Measurements from ENCODE around the gene PWWP2A.

Gene PWWP2A

GRCh38 chr5:160134332-160134731, 15.1 kb upstream of the PWWP2A start:
- no peak for DNase-seq

- no peak for DNase-seq
Observed at GRCh38 chr5:160133918-160134304, 14.7 kb upstream of the PWWP2A start.

GRCh38 chr5:160133071-160133917, 14.0 kb upstream of the PWWP2A start:
- DNase-seq: peak; percentile 62

- no peak for DNase-seq
Observed at GRCh38 chr5:160129841-160130240, 10.6 kb upstream of the PWWP2A start.

GRCh38 chr5:160128632-160129031, 9.4 kb upstream of the PWWP2A start:
- DNase-seq: no peak

GRCh38 chr5:160119905-160120266, 636 bp upstream of the PWWP2A start:
- DNase-seq: no peak

- DNase-seq: no peak
Observed at GRCh38 chr5:160118349-160119141, 705 bp downstream of the PWWP2A start.

- DNase-seq: no peak
Observed at GRCh38 chr5:160116991-160117390, 2.3 kb downstream of the PWWP2A start.

- DNase-seq: no peak
Observed at GRCh38 chr5:160108124-160108523, 11.1 kb downstream of the PWWP2A start.

- DNase-seq: no peak
Observed at GRCh38 chr5:160105686-160106360, 13.4 kb downstream of the PWWP2A start.

- no peak for DNase-seq
Observed at GRCh38 chr5:160097991-160098390, 21.3 kb downstream of the PWWP2A start.

- no peak for DNase-seq
Observed at GRCh38 chr5:160096178-160096577, 23.1 kb downstream of the PWWP2A start.

- no peak for DNase-seq
Observed at GRCh38 chr5:160092960-160093707, 26.1 kb downstream of the PWWP2A start.

- DNase-seq: no peak
Observed at GRCh38 chr5:160092514-160092913, 26.7 kb downstream of the PWWP2A start.

- no peak for DNase-seq
Observed at GRCh38 chr5:160090059-160090458, 29.2 kb downstream of the PWWP2A start.

GRCh38 chr5:160089531-160089930, 29.7 kb downstream of the PWWP2A start:
- DNase-seq: no peak

GRCh38 chr5:160088805-160089204, 30.4 kb downstream of the PWWP2A start:
- DNase-seq: no peak

- DNase-seq: no peak
Observed at GRCh38 chr5:160087199-160087598, 32.1 kb downstream of the PWWP2A start.

- no peak for DNase-seq
Observed at GRCh38 chr5:160084144-160084543, 35.1 kb downstream of the PWWP2A start.

GRCh38 chr5:160083501-160083900, 35.7 kb downstream of the PWWP2A start:
- no peak for DNase-seq

- no peak for DNase-seq
Observed at GRCh38 chr5:160082614-160083500, 36.4 kb downstream of the PWWP2A start.

All from right kidney (tissue), 1 donor.